OCI-LY3 (cell line): ENCODE measurements around the gene LNX1.

Experiments
- EZH2phosphoT487 ChIP-seq: fragments of 200-600 bp; shearing (Covaris generic); IDR thresholded peaks from 2 replicates; pipeline ENCODE4 v1.6.1; 2018; ENCODE audit warnings: antibody characterized with exemption, mixed run types, low read depth
- TF ChIP-seq, protein P1 (sequence below): fragments of 200-600, 300-600 bp; sonication (generic); IDR thresholded peaks from 2 replicates; pipeline ENCODE4 v1.5.1; 2014; ENCODE audit warnings: antibody characterized with exemption, low read length, low read depth

DNA sequence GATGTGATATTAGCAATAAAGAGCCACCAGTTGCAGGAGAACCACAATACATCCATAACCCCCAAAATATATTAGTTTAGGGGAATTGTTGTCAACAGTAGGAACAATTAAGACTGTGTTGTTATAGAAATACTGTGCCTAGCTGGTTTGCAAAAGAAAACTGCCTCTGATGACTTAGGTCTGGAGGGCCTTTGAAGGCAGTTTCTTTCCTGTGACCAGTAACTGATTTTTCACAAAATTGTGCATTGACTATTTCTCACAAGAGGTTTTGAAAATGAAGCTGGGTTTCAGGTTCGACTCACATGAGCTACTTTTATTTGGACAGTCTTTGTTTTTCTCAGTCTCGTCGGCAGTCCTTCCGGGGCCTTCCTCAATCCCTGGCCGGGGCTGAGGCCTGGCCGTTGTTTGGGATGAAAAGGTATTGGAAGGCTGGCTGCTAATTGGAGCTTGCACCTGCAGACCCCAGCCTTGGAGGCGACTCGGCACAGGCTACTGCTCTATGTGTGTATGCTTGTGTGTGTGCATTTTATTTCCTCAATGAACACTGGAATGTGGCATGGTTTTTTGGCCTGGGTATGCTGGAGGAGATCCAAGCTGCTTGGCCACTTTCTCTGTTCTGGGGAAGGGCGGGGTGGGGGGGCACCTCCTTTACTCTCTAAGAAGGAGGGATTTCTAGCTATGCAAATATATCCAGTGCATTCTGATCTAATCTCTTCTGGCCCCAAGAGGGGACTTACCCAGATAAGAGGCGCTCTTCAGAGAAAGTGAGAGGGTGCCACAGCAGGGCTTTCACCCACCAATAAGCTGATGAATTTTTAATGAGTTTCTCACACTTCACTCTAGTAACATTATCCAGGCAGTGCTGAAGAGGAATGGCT, 49.5 kb upstream of the LNX1 start:
- TF ChIP-seq, protein P1, sequence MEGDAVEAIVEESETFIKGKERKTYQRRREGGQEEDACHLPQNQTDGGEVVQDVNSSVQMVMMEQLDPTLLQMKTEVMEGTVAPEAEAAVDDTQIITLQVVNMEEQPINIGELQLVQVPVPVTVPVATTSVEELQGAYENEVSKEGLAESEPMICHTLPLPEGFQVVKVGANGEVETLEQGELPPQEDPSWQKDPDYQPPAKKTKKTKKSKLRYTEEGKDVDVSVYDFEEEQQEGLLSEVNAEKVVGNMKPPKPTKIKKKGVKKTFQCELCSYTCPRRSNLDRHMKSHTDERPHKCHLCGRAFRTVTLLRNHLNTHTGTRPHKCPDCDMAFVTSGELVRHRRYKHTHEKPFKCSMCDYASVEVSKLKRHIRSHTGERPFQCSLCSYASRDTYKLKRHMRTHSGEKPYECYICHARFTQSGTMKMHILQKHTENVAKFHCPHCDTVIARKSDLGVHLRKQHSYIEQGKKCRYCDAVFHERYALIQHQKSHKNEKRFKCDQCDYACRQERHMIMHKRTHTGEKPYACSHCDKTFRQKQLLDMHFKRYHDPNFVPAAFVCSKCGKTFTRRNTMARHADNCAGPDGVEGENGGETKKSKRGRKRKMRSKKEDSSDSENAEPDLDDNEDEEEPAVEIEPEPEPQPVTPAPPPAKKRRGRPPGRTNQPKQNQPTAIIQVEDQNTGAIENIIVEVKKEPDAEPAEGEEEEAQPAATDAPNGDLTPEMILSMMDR, result no peak
- no peak for TF ChIP-seq EZH2phosphoT487
